ENCODE results near the gene DOCK4. TPM values are rescaled to one million over a fixed set of nuclear protein-coding genes. Genes with fewer than 3 reads are reported as not detected.
A peak's percentile ranks its signal among the peaks of the same experiment; 100 is the strongest.

The DOCK4 gene
- total and polyA plus RNA-seq, 2 of the 8 experiments (the other 6 are each of a cell fraction or from before 2014, with no cell fraction given): 5.1 to 23.6 TPM

GRCh38 chr7:111735661-111736551 is 470.3 kb downstream of the DOCK4 start:
- Histone ChIP-seq H3K36me3 (ENCODE audit: control insufficient read depth in 2 of 4, insufficient read depth in 4 of 4, low read length in 3 of 4) (no peaks in the 10 kb centered on the region), H3K9ac (replicated peaks in 1 of 4; ENCODE audit: extremely low read depth in 1 of 4, low read depth in 3 of 4, low read length in 3 of 4) (no peak overlapping the region), H2BK15ac (ENCODE audit: low read length) (no peak overlapping the region), H3K4me2 (ENCODE audit: insufficient read depth in 1 of 2, low read depth in 2 of 2, low read length in 2 of 2) (no peak overlapping the region), H4K91ac (replicated peaks; ENCODE audit: insufficient read length, low read length) (no peak overlapping the region), H2BK5ac (ENCODE audit: low read depth, low read length) (no peak overlapping the region), H3K27ac (ENCODE audit: low read depth, low read length) (no peak overlapping the region), H4K8ac (ENCODE audit: extremely low read depth, insufficient read depth, low read length) (no peak overlapping the region), H3K79me2 (ENCODE audit: control insufficient read depth in 1 of 2, insufficient read depth in 2 of 2, low read length in 2 of 2) (no peaks in the 10 kb centered on the region), H2BK12ac (ENCODE audit: low read depth, low read length) (no peak overlapping the region), H2AFZ (ENCODE audit: low read length) (no peak overlapping the region), H3K4ac (replicated peaks; ENCODE audit: insufficient read length, low read depth, low read length) (no peak overlapping the region), H3K18ac (ENCODE audit: extremely low read depth, low read length) (no peak overlapping the region), H3K23me2 (ENCODE audit: low read depth, low read length) (no peaks in the 10 kb centered on the region), H4K20me1 (replicated peaks in 1 of 2; ENCODE audit: control insufficient read depth in 1 of 2, insufficient read depth in 2 of 2, low read length in 2 of 2) (no peaks in the 10 kb centered on the region), H3K79me1 (ENCODE audit: low read depth, low read length) (no peaks in the 10 kb centered on the region), H3K9me3 (ENCODE audit: insufficient read depth in 2 of 2, low read depth in 1 of 2, low read length in 1 of 2) (no peaks in the 10 kb centered on the region), H2AK5ac (ENCODE audit: low read depth, low read length) (no peak overlapping the region), H3K14ac (ENCODE audit: insufficient read length) (no peak overlapping the region), H4K5ac (ENCODE audit: insufficient read length, low read depth, low read length) (no peak overlapping the region), H3K23ac (ENCODE audit: insufficient read length) (no peak overlapping the region), H2BK20ac (ENCODE audit: low read length) (no peak overlapping the region), H3K56ac (replicated peaks; ENCODE audit: insufficient read length, low read depth, low read length) (no peak overlapping the region), H3K4me1 (replicated peaks in 1 of 4; ENCODE audit: control insufficient read depth in 3 of 4, insufficient read depth in 4 of 4, low read length in 3 of 4) (no peaks in the 10 kb centered on the region), H3K4me3 (ENCODE audit: extremely low read depth in 1 of 4, insufficient read depth in 2 of 4, low read depth in 3 of 4, low read length in 4 of 4) (no peak overlapping the region), H2BK120ac (replicated peaks; ENCODE audit: low read depth, low read length) (no peak overlapping the region), H3K27me3 (replicated peaks in 1 of 4; ENCODE audit: control insufficient read depth in 3 of 4, extremely low read depth in 1 of 4, insufficient read depth in 3 of 4, low read length in 3 of 4) (no peaks in the 10 kb centered on the region)
- ChIA-PET POLR2A (ENCODE audit: partially characterized antibody) (interaction anchor here (0.5 kb wide), 1 partner anchor 15 kb away, joined by 5 read pairs; no protein-coding TSS in a partner anchor), CTCF (ENCODE audit: partially characterized antibody) (interaction anchor here (0.6 to 1.8 kb wide), 20 partner anchors 9 to 1535 kb away, joined by 3 to 7 read pairs (median 4); no protein-coding TSS in a partner anchor)
- DNase-seq (ENCODE audit: low read depth in 1 of 2, low spot score in 2 of 2) (peak; percentile 9 to 81), FAIRE-seq (peak; percentile 92)
- WGBS, 2 experiments (ENCODE audit: extremely low coverage in 1 of 2, insufficient coverage in 1 of 2, insufficient read length in 1 of 2, insufficient replicate concordance in 2 of 2, low coverage in 1 of 2, low lambda C conversion rate in 2 of 2, missing lambda C conversion rate in 1 of 2): 67% methylated on average over 11 of the region's 11 CpGs; no CpG with 5 or more reads in 1 of the 2 experiments
- TF ChIP-seq TEAD4 (IDR thresholded peaks at IDR 0.05; ENCODE audit: low read depth, low read length) (0 out of 2 replicates have a peak, but pooled peaks have one; percentile 39), SIX5 (IDR thresholded peaks at IDR 0.05; ENCODE audit: low read depth, low read length) (no peak), RXRA (IDR thresholded peaks at IDR 0.05; ENCODE audit: insufficient read depth, low read depth, low read length) (no peak), KDM4A (IDR thresholded peaks at IDR 0.05; ENCODE audit: low read depth, low read length, severe bottlenecking) (no peak), MAFK (IDR thresholded peaks at IDR 0.05; ENCODE audit: low read depth, low read length) (no peak), TAF1 (IDR thresholded peaks at IDR 0.05; ENCODE audit: low read depth, low read length) (no peak), JUND (IDR thresholded peaks at IDR 0.05; ENCODE audit: low read length) (peak; percentile 88), PHF8 (conservative IDR thresholded peaks at IDR 0.05; ENCODE audit: low read depth, low read length) (no peak), RAD21 (IDR thresholded peaks at IDR 0.05 in 1 of 2, conservative IDR thresholded peaks at IDR 0.05 in 1 of 2; ENCODE audit: low read depth in 2 of 2, low read length in 2 of 2) (peak; percentile 93 to 94), CREB1 (IDR thresholded peaks at IDR 0.05) (0 out of 2 replicates have a peak, but pooled peaks have one; percentile 31)

Measured in H1 (cell line).